ENCODE measurements around the gene SLIT1. TPM values are rescaled to one million over a fixed set of nuclear protein-coding genes. Genes with fewer than 3 reads are reported as not detected.

SLIT1 gene
- total RNA-seq, 1 donor from 2014 or later = 55.7 TPM

- H3K27ac Mint-ChIP-seq = no peak overlapping the region
- no peak for DNase-seq (ENCODE audit: extremely low spot score, unreplicated experiment)
- no peaks in the 10 kb centered on the region for H3K36me3 Mint-ChIP-seq
- H3K9me3 Mint-ChIP-seq = no peaks in the 10 kb centered on the region
- no peaks in the 10 kb centered on the region for H3K27me3 Mint-ChIP-seq
- peaks cover 6% of the 10 kb centered on the region for H3K4me1 Mint-ChIP-seq (ENCODE audit: unreplicated experiment)
- TF ChIP-seq, protein P1, sequence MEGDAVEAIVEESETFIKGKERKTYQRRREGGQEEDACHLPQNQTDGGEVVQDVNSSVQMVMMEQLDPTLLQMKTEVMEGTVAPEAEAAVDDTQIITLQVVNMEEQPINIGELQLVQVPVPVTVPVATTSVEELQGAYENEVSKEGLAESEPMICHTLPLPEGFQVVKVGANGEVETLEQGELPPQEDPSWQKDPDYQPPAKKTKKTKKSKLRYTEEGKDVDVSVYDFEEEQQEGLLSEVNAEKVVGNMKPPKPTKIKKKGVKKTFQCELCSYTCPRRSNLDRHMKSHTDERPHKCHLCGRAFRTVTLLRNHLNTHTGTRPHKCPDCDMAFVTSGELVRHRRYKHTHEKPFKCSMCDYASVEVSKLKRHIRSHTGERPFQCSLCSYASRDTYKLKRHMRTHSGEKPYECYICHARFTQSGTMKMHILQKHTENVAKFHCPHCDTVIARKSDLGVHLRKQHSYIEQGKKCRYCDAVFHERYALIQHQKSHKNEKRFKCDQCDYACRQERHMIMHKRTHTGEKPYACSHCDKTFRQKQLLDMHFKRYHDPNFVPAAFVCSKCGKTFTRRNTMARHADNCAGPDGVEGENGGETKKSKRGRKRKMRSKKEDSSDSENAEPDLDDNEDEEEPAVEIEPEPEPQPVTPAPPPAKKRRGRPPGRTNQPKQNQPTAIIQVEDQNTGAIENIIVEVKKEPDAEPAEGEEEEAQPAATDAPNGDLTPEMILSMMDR (conservative IDR thresholded peaks at IDR 0.05) = no peak
- no peak overlapping the region for H3K4me3 Mint-ChIP-seq
Observed at GRCh38 chr10:96992721-96993120, 193.0 kb downstream of the SLIT1 start.

DNA sequence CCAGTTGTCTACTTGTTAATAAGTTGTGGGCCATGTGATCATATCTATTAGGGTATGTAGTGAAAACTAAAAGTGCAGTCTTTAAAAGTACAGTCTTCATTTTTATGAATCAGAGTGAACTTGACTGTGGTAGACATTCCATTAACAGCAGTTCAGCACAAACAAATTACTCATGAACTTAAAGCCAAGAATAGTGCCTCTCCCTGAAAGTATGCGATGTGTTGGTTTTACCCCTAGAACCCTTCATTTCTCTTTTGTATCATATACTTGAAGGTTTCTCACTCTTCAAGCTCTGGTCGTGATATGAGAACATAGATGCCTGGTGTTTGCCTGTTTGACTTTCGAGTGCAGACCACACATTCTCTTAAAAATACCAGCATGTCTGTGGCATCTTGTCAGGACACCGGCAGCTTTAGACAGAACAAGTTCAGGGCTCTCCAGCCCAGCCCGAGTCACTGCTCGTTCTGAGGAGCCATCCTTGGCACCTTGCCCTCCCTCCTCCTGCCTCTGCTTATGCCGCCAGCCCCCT, 194.4 kb downstream of the SLIT1 start:
- Mint-ChIP-seq H3K9me3 (no peaks in the 10 kb centered on the region), H3K4me3 (no peak overlapping the region)

DNA sequence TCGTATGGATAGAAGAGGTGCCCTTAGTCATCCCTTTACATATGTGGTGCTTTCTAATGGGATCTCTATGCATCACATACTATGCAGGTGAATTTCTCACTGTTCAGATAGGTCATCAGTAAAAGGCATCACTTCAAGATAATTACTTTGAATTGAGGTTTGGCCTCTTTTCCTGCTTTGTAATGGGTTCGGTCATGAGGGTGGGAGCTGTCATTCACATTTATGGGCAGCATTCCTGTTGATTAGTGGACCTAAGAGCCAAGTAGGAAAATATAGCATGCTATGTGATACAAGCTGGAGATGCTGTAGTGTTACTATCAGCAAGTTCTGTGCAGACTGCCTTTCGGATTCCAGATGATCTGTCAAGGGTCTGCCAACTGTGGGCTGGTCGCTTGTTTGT, 197.3 kb downstream of the SLIT1 start:
- Mint-ChIP-seq H3K27ac (no peak overlapping the region), H3K36me3 (no peaks in the 10 kb centered on the region), H3K4me3 (no peak overlapping the region), H3K4me1 (ENCODE audit: unreplicated experiment) (peaks cover 10% of the 10 kb centered on the region), H3K9me3 (no peaks in the 10 kb centered on the region), H3K27me3 (no peaks in the 10 kb centered on the region)
- TF ChIP-seq, protein P1 (conservative IDR thresholded peaks at IDR 0.05) = no peak
- no peak for DNase-seq (ENCODE audit: extremely low spot score, unreplicated experiment)

More for the DNA sequence above, 194.4 kb downstream of the SLIT1 start:
- TF ChIP-seq, protein P1 (conservative IDR thresholded peaks at IDR 0.05) = no peak
- Mint-ChIP-seq H3K27ac (no peak overlapping the region), H3K27me3 (no peaks in the 10 kb centered on the region), H3K36me3 (no peaks in the 10 kb centered on the region), H3K4me1 (ENCODE audit: unreplicated experiment) (peaks cover 6% of the 10 kb centered on the region)
- DNase-seq (ENCODE audit: extremely low spot score, unreplicated experiment) = no peak

- no peaks in the 10 kb centered on the region for H3K9me3 Mint-ChIP-seq
- H3K27me3 Mint-ChIP-seq = no peaks in the 10 kb centered on the region
- TF ChIP-seq, protein P1 (conservative IDR thresholded peaks at IDR 0.05) = no peak
- H3K27ac Mint-ChIP-seq = no peak overlapping the region
- H3K4me1 Mint-ChIP-seq (ENCODE audit: unreplicated experiment) = peaks cover 10% of the 10 kb centered on the region
- no peaks in the 10 kb centered on the region for H3K36me3 Mint-ChIP-seq
- no peak overlapping the region for H3K4me3 Mint-ChIP-seq
- DNase-seq (ENCODE audit: extremely low spot score, unreplicated experiment) = no peak
Observed at GRCh38 chr10:96987842-96988175, 197.9 kb downstream of the SLIT1 start.

DNA sequence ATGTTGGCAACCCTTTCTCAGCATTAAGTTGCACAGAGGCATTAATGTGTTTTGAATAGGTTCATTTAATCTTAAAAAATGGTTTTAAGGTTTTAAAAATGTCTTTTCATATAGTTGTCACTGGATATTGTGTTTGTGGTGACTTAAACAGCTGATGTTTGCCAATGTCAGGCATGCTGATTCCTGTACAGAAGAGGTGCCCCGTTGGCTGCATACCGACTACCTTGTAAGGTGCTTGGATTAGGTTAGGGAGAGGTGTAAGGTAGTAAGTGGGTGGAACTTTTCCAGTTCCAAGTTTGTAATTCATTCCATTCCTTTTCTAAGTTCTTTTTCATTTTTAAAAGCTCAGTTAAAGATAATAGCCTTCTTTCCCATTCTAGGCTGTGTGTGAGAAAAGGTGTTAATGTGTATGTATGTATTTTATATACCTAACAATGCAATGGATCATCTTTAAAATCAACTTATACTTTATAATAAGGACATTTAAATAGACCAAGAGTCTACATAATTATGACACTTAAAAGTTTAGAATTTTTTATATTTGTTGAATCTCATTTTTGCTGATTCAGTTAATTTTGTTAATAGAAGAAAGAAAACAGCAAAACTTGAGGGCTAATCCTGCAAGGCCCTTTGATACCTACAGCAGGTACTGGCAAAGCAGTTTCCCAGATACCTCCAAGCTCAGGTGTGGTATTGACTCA, 198.5 kb downstream of the SLIT1 start:
- H3K27me3 Mint-ChIP-seq = no peaks in the 10 kb centered on the region
- peaks cover 10% of the 10 kb centered on the region for H3K4me1 Mint-ChIP-seq (ENCODE audit: unreplicated experiment)
- H3K9me3 Mint-ChIP-seq = no peaks in the 10 kb centered on the region
- no peak for DNase-seq (ENCODE audit: extremely low spot score, unreplicated experiment)
- H3K36me3 Mint-ChIP-seq = no peaks in the 10 kb centered on the region
- TF ChIP-seq, protein P1 (conservative IDR thresholded peaks at IDR 0.05) = no peak
- H3K27ac Mint-ChIP-seq = no peak overlapping the region
- no peak overlapping the region for H3K4me3 Mint-ChIP-seq
